ENCODE results near the gene SPSB1. TPM values are rescaled to one million over a fixed set of nuclear protein-coding genes. Genes with fewer than 3 reads are reported as not detected.

The SPSB1 gene
- total and polyA plus RNA-seq, 8 donors: 2.3 to 28.7 (median 14.9) TPM

DNA sequence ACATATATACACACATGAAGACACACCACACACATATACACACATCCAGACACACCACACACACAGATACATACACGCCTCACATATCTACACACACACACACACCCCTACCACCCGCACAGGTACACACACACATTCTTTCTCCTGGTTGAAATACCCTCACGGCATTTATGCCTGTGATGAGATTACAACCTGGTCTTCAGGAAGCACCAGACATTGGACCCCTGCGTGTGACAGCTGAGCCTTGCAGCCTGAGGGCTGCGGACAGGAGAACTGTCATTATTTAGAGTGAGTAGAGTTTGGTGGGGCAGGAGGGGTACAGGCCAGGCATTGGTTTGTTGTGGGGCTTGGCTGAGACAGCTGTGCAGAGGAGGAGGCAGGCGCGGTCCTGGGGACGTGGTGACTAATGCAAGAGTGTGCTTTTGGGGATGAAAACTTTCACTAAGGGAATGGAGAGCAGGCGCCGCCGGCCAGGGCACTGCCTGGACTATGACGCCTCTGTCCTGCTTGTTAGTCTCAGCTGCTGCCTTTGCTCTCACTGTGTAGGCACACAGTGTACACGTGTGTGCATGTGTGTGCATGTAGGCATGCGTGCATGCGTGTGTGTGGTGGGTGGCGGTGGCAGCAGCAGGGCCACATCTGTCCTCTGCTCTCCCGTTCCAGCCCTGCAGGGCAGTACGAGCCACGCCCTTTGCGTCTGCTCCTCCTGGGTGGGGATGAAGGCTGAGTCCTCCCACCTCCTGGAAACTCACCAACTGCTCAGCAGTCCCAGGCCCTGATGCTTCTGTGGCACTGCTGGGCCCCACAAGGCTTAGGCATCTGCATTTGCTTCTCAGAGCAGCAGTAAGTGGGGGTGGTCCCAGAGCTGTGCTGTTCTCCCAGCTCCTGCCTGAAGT is 57.6 kb downstream of the SPSB1 start:
- no peak for DNase-seq
- no peaks in the 10 kb centered on the region for H3K27me3 ChIP-seq
- TF ChIP-seq EP300 (IDR thresholded peaks at IDR 0.05) (no peak), POLR2AphosphoS5 (IDR thresholded peaks at IDR 0.05) (no peak), POLR2A (IDR thresholded peaks at IDR 0.05) (no peak)
- TF ChIP-seq, protein P1, sequence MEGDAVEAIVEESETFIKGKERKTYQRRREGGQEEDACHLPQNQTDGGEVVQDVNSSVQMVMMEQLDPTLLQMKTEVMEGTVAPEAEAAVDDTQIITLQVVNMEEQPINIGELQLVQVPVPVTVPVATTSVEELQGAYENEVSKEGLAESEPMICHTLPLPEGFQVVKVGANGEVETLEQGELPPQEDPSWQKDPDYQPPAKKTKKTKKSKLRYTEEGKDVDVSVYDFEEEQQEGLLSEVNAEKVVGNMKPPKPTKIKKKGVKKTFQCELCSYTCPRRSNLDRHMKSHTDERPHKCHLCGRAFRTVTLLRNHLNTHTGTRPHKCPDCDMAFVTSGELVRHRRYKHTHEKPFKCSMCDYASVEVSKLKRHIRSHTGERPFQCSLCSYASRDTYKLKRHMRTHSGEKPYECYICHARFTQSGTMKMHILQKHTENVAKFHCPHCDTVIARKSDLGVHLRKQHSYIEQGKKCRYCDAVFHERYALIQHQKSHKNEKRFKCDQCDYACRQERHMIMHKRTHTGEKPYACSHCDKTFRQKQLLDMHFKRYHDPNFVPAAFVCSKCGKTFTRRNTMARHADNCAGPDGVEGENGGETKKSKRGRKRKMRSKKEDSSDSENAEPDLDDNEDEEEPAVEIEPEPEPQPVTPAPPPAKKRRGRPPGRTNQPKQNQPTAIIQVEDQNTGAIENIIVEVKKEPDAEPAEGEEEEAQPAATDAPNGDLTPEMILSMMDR (IDR thresholded peaks at IDR 0.05): no peak
- H3K4me3 ChIP-seq: no peak overlapping the region
- intact Hi-C loops (cut with DNase I; ENCODE audit: low total_unique reads): no loop called here
- H3K9me3 ChIP-seq: no peaks in the 10 kb centered on the region
- WGBS, 5 donors: 52 to 86% (median 73%) methylated on average over 20 of the region's 20 CpGs
- peak overlapping the region in 3 of 5 donors; percentile 10 to 39 (median 38) for H3K27ac ChIP-seq
- peaks cover 14 to 84% (median 50%) of the 10 kb centered on the region in 4 donors for H3K4me1 ChIP-seq
- peaks cover 0 to under 1% (median 0%) of the 10 kb centered on the region in 4 donors for H3K36me3 ChIP-seq

DNA sequence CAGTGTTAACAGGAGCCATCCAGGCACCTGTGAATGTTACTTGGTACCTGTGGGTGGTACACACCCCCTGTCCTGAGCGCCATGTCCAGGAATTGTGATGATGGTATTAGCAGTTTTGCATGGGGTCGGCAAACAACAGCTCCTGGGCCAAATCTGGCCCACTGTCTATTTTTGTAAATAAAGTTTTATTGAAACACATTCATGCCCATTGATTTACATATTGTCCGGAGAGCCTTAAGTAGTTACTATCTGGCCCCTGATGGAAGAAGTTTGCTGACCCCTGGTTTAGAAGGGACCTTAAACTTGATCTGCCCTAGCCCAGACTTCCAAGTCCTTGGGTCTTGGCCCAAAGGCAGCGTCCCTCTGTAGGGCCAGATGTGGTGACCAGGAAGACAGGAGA is 58.3 kb downstream of the SPSB1 start:
- TF ChIP-seq POLR2AphosphoS5 (IDR thresholded peaks at IDR 0.05): no peak
- TF ChIP-seq, protein P1 (IDR thresholded peaks at IDR 0.05): no peak
- no peak for TF ChIP-seq EP300 (IDR thresholded peaks at IDR 0.05)
- TF ChIP-seq POLR2A (IDR thresholded peaks at IDR 0.05): no peak
- no peak for DNase-seq
- Histone ChIP-seq H3K27me3 (no peaks in the 10 kb centered on the region), H3K4me1 (peaks cover 9 to 77% (median 47%) of the 10 kb centered on the region in 4 donors), H3K4me3 (no peak overlapping the region), H3K36me3 (peaks cover 2 to 8% (median 6%) of the 10 kb centered on the region in 4 donors), H3K27ac (peak overlapping the region in 1 of 5 donors; percentile 39), H3K9me3 (no peaks in the 10 kb centered on the region)
- 81 to 96% (median 93%) methylated on average over 4 of the region's 4 CpGs for WGBS, 5 donors
- intact Hi-C loops (cut with DNase I; ENCODE audit: low total_unique reads): no loop called here

DNA sequence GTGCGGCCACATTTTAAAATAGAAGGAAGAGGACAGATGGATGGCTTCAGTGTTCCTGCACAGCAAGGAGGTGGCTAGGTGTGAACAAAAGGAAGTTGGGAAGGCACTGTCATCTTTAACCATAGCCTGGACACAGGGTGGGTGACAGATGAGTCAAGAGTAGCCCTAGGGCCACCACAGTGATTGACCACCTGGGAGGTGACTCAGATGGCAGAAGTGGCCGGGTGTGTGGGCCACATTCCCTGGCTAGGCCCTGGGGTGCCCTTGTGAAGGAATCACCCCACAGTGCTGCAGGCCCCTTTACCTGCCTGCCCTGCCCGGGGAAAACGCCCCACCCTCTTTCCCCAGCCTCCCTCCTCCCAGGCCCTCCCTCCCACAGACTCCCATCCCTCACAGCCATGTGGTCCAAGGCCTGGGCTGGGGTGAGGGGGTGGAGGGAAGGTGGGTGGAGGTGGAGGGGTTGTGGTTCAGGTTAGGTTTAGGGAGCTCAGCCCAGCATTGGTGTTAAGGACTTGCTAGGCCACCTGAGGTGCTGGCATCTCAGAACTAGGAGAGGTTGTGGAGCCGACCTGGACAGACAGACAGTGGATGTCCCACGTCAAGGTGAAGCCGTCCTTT is 59.1 kb downstream of the SPSB1 start:
- peaks cover 8 to 16% (median 13%) of the 10 kb centered on the region in 4 donors for H3K36me3 ChIP-seq
- H3K4me3 ChIP-seq: no peak overlapping the region
- H3K27me3 ChIP-seq: no peaks in the 10 kb centered on the region
- no peak for TF ChIP-seq POLR2AphosphoS5 (IDR thresholded peaks at IDR 0.05)
- TF ChIP-seq, protein P1 (IDR thresholded peaks at IDR 0.05): no peak
- TF ChIP-seq POLR2A (IDR thresholded peaks at IDR 0.05): no peak
- no peak for TF ChIP-seq EP300 (IDR thresholded peaks at IDR 0.05)
- no peaks in the 10 kb centered on the region for H3K9me3 ChIP-seq
- peaks cover 9 to 69% (median 43%) of the 10 kb centered on the region in 4 donors for H3K4me1 ChIP-seq
- intact Hi-C loops (cut with DNase I; ENCODE audit: low total_unique reads): no loop called here
- DNase-seq: no peak
- 75 to 89% (median 78%) methylated on average over 7 of the region's 7 CpGs for WGBS, 5 donors
- peak overlapping the region in 2 of 5 donors; percentile 31 to 65 for H3K27ac ChIP-seq

DNA sequence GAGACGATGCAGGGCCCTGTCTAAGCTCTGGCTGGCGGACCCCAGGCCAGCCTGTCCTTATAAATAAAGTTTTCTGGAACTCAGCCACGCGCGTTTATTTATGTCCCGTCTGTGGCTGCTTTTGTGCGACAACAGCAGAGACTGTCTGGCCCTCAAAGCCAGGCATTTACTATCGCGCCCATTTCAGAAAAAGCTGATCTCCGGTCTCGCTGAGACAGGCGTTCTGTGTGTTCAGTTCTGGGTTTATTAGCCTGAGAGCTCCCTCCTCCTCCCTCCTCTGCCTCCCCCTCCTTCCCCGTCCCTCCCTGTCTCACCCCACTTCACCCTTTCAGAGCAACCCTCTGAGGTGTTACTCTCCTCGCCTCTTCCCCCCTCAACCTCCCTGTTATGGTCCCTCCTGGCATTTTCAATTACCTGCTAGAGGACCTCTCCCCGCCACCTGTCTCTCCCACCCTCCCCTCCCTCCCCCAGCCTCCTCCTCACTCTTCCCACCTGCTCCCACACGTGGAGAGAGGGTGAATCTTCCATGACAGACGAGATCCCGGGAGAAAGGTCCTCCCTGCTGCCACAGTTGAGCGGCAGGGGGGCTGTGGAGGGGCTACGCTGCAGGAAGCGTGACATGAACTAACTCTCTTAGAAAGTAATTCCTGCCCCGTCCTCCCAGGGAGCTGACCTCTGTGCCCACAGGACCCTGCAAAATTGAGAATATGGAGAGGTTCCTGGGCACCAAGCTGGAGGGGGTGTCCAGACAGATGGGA is 59.9 kb downstream of the SPSB1 start:
- Histone ChIP-seq H3K36me3 (peaks cover 8 to 24% (median 18%) of the 10 kb centered on the region in 4 donors), H3K4me3 (no peak overlapping the region), H3K27me3 (no peaks in the 10 kb centered on the region), H3K4me1 (peaks cover 9 to 63% (median 42%) of the 10 kb centered on the region in 4 donors), H3K27ac (peak overlapping the region in 2 of 5 donors; percentile 31 to 65), H3K9me3 (no peaks in the 10 kb centered on the region)
- TF ChIP-seq POLR2A (IDR thresholded peaks at IDR 0.05) (no peak), POLR2AphosphoS5 (IDR thresholded peaks at IDR 0.05) (no peak), EP300 (IDR thresholded peaks at IDR 0.05) (no peak)
- TF ChIP-seq, protein P1 (IDR thresholded peaks at IDR 0.05): no peak
- intact Hi-C loops (cut with DNase I; ENCODE audit: low total_unique reads): no loop called here
- peak in 1 of 2 donors; percentile 54 for DNase-seq
- WGBS, 5 donors: 66 to 80% (median 76%) methylated on average over 17 to 22 of the region's 22 CpGs

Measured in stomach (tissue), 9 donors.